Aorta (tissue), 5 donors: ENCODE measurements around the gene CRYAA. TPM values are rescaled to one million over a fixed set of nuclear protein-coding genes. Genes with fewer than 3 reads are reported as not detected.
A peak's percentile ranks its signal among the peaks of the same experiment; 100 is the strongest.
"Not testable (repeated sequence)": the region's sequence is repeated elsewhere in the genome, so short reads cannot be mapped to it uniquely, and the experiment has no call there.

Experiments used
- ATAC-seq: fragments of 200-7000 bp; cut with Tn5 transposase; one replicate; pipeline ENCODE4 v1.9.1; 2022; ENCODE audit warnings: moderate library complexity; ENCODE audit not compliant: low FRiP score
- DNase-seq, 2 donors: peaks; one replicate each; pipeline ENCODE4 v3.0.0-alpha.2; 2020
- H3K27ac ChIP-seq, 2 donors: one replicate each; pipeline ENCODE4 v1.5.1; 2013; ENCODE audit warnings: low read length in 2 of 2, mild to moderate bottlenecking in 2 of 2, moderate library complexity in 2 of 2, control low read depth in 1 of 2, inconsistent platforms in 1 of 2, low read depth in 1 of 2
- H3K27me3 ChIP-seq, 2 donors: one replicate each; pipeline ENCODE4 v1.6.1; 2013; ENCODE audit warnings: control low read depth in 1 of 2, low read length in 1 of 2, mild to moderate bottlenecking in 1 of 2, moderate library complexity in 1 of 2; ENCODE audit not compliant: insufficient read depth in 2 of 2, control insufficient read depth in 1 of 2
- H3K36me3 ChIP-seq, 2 donors: one replicate each; pipeline ENCODE4 v1.6.1; 2013; ENCODE audit warnings: control low read depth in 1 of 2, low read length in 1 of 2, mild to moderate bottlenecking in 1 of 2; ENCODE audit not compliant: insufficient read depth in 2 of 2, control insufficient read depth in 1 of 2
- H3K4me1 ChIP-seq, 2 donors: one replicate each; pipeline ENCODE4 v1.6.1; 2013; ENCODE audit warnings: low read length in 2 of 2, control low read depth in 1 of 2, mild to moderate bottlenecking in 1 of 2, moderate library complexity in 1 of 2; ENCODE audit not compliant: insufficient read depth in 2 of 2, control insufficient read depth in 1 of 2
- H3K4me3 ChIP-seq, 2 donors: one replicate each; pipeline ENCODE4 v1.5.1; 2013; ENCODE audit warnings: low read length in 2 of 2, control low read depth in 1 of 2, mild to moderate bottlenecking in 1 of 2
- H3K9me3 ChIP-seq: one replicate; pipeline ENCODE4 v1.6.1; 2013; ENCODE audit warnings: mild to moderate bottlenecking, low read length; ENCODE audit not compliant: control insufficient read depth
- WGBS, 2 donors: extraction: QIAGEN DNeasy Blood & Tissue Kit; methylation state at CpG; one replicate each; pipeline ENCODE4 v1.1.7; 2013; 5-methylcytosine and 5-hydroxymethylcytosine counted together
- intact Hi-C, 2 donors: fragments of 100-400 bp; cut with DNase I; formaldehyde crosslinking; loops; one replicate each; pipeline versions ENCODE4 v1.14.2 to v1.15.0; 2022
- polyA plus RNA-seq, 2 donors: library from polyadenylated mRNA; stranded (reverse); fragments of 200-250 nt; gene quantifications; one replicate each; pipeline ENCODE4 v1.2.3, GENCODE V29; 2013
- total RNA-seq, 2 donors: library from RNA; stranded (reverse); fragmentation: NEBNext Ultra II Directional; extraction: Animal tissue kit (Norgen Biotek cat#: 25700); gene quantifications; one replicate each; pipeline ENCODE4 v1.2.1, GENCODE V29; 2021
- donor health status: healthy with polysubstance abuse.
- donor health status: Bipolar disorder and iron deficiency.
- donor health status: DM: no; HTN: no; CAD: no.
- donor health status: DM: no; HTN: no; CAD: no.
- donor health status: DM: yes; HTN: yes; CAD: no.

Gene CRYAA
- total and polyA plus RNA-seq, 4 donors = not detected

DNA sequence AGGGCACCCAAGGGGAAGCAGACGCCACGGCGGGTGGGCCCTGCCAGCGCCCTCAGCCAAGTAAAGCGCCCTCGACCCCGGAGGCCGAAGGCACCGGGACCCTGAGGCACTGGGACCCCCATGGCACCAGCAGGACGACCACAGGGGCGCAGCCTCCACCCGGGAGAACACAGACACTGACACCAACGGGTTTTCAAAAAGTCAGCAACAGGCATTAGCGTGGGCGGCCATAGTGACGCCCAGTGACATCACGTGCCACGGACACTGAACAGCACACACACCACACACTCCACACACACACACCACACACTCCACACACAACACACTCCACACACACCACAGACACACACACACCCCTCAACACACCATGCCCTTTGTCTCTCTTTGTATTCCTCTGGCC, 4.6 kb downstream of the CRYAA start:
- intact Hi-C loops, H3K4me3 ChIP-seq, H3K27me3 ChIP-seq, H3K4me1 ChIP-seq, H3K27ac ChIP-seq, H3K36me3 ChIP-seq, H3K9me3 ChIP-seq, DNase-seq, ATAC-seq: not testable (repeated sequence)
- WGBS, 2 donors = 7 to 13% methylated on average over 3 to 9 of the region's 18 CpGs

DNA sequence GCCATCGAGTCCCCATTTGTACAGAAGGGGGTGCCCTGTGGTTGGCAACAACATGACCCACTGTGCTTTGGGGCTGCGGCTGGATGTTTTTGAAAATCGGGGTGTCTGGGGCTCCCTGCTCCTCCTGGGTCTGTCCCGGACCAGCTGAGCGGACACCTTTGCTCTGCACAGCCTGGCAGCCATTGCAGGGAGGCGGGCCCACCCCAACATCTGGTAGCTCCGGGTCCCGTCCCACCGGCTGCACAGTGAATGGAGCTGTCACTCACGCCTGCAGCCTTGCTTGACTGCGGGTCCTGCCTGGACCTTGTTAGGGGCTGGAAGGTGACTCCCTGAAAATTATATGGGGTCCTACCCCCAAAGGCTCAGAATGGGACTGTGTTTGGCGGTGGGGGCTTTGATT, 5.1 kb downstream of the CRYAA start:
- H3K9me3 ChIP-seq, H3K27me3 ChIP-seq, H3K4me3 ChIP-seq, H3K27ac ChIP-seq, ATAC-seq, H3K36me3 ChIP-seq, intact Hi-C loops, H3K4me1 ChIP-seq: not testable (repeated sequence)
- WGBS, 2 donors = 66 to 73% methylated on average over 5 to 8 of the region's 12 CpGs
- DNase-seq = peak in 1 of 2 donors; percentile 3

DNA sequence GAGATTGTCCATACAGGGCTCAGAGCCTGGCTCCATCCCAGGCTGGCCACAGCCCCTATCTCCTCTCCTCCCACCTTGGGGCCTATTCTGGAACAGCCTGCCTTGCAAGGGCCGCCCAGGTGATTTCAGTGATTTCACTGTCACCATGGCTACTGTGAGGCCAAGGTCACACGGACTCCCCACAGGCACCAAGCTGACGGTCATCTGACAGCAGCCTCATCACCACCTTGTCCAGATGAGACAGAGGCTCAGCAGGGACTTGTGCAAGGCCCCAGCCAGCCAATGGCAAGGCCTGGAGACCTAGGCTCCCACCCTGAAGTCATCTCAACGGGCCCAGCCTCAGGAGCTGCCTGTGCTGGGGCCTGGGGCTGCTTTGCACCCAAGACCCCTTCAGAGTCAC, 6.2 kb downstream of the CRYAA start:
- intact Hi-C loops, H3K27ac ChIP-seq, H3K27me3 ChIP-seq, H3K4me3 ChIP-seq, H3K36me3 ChIP-seq, H3K9me3 ChIP-seq, H3K4me1 ChIP-seq, DNase-seq, ATAC-seq: not testable (repeated sequence)
- WGBS, 2 donors = no CpG with 5 or more reads among the region's 4 CpGs

DNA sequence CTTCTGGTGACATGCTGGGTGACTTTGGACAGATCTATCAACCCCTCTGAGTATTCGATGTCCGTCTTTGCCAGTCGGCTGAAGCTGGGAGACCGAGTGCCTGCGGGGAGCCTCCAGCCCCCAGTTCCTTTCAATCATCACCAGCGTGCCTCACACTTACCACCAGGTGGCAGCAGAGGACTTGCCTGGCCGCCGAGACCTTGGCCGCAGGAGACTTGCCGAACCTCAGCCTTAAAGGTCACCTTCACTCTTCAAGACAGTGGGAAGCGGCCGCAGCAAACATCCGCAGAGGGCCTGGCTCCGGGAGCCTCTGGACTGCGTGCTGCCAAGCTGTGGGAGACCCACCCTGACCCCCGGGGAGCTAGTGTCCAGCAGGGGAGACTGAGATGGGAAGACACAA, 7.8 kb downstream of the CRYAA start:
- ATAC-seq = peak; percentile 89
- H3K4me1 ChIP-seq, intact Hi-C loops, H3K27me3 ChIP-seq, H3K4me3 ChIP-seq, H3K27ac ChIP-seq, H3K9me3 ChIP-seq, DNase-seq, H3K36me3 ChIP-seq: not testable (repeated sequence)
- WGBS, 2 donors = no CpG with 5 or more reads among the region's 16 CpGs

DNA sequence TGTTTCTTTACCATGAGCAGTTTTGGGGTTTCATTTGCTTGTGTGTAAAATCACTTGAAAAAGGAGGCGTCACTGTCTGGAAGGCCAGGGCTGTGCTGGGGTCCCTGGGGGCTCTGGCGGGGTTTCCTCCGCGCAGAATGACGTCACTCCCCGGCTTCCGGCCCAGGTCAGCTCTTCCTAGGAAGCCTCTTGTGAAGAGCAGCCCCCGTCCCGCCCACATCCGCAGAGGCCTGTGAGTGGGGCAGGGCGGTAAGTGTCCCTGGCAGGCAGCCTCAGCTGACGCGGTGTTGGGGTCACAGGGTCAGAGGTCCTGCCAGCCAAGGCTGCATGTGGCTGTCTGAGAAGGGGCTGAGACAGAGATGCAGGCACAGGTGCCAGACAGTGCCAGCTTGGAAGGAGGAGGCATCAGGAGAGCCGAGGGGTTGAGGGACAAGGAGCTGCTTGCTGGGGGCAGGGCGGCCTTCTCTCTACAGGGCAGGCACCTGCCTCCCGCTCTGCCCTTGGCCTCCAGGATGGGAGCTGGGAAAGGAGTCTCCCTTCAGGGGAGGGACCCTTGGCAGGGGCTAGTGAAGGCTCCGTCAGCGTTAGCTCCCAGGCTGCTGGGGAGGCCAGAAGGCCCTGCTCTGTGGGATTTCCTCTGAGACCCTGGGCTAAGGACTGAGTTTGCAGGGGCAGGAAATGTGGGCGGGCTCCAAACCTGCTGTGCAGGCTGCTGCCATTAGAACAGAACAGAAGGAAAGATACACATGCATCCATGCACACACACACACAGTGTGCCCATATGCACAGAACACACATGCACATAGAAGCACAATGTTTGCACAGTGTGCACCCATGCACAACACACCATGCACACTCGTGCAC, 8.5 kb downstream of the CRYAA start:
- peak; percentile 85 for ATAC-seq
- DNase-seq, H3K4me3 ChIP-seq, H3K27ac ChIP-seq, H3K4me1 ChIP-seq, intact Hi-C loops, H3K9me3 ChIP-seq, H3K36me3 ChIP-seq, H3K27me3 ChIP-seq: not testable (repeated sequence)
- WGBS, 2 donors = no CpG with 5 or more reads among the region's 20 CpGs

DNA sequence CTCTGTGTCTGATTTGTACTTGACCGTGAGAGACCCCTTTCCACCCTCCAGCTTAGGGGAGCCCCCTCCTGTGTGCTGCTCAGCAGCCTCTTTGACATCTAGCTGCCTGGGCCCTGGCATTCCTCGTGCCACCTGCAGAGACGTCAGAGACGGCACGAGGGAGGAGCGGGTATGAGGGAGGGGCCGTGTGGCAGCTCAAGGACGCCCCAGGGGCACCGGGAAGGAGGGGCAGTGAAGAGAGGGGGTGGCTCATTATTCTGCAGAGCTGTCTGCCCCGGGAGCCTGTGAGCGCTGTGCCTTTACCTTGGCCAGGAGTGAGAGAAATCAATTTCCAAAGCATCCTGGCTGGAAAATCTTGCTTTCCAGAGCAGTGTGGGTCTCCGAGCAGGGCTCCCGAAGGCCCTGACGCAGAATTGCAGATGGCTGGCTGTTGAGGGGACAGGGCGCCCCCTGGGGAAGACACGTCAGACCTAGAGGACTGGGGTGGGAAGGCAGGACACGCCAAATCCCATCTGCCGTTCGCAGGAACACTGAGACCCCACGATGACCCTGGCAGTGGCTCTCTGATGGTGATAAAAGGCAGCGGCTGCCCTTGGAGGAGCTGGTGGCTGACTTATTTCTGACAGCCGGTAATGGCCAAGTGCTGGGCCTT, 9.5 kb downstream of the CRYAA start:
- H3K27me3 ChIP-seq, H3K27ac ChIP-seq, H3K4me3 ChIP-seq, H3K36me3 ChIP-seq, H3K4me1 ChIP-seq, intact Hi-C loops, H3K9me3 ChIP-seq, DNase-seq, ATAC-seq: not testable (repeated sequence)
- no CpG with 5 or more reads among the region's 22 CpGs for WGBS, 2 donors

DNA sequence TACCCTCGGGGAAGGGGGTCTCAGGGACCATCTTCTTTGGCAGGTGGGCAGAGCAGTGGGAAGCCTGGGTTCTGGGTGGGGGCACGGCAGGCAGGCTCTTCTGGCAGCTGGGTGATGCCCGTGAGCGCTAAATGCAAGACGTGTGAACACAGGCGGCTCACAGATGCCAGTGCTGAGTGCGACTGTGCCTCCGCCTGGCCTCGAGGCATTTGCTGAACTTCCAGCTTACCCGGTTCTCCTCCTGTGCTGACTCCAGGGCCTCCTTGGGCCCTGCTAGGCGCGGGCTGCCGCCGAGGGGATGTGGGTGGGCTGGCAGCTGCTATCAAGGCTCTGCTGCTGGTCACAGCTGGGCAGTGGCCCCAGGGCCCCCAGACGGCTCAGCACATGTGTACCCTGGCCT, 12.2 kb downstream of the CRYAA start:
- H3K9me3 ChIP-seq, H3K4me3 ChIP-seq, DNase-seq, ATAC-seq, H3K36me3 ChIP-seq, H3K4me1 ChIP-seq, H3K27me3 ChIP-seq, H3K27ac ChIP-seq, intact Hi-C loops: not testable (repeated sequence)
- whole genome bisulfite sequencing, 2 donors = no CpG with 5 or more reads among the region's 15 CpGs

DNA sequence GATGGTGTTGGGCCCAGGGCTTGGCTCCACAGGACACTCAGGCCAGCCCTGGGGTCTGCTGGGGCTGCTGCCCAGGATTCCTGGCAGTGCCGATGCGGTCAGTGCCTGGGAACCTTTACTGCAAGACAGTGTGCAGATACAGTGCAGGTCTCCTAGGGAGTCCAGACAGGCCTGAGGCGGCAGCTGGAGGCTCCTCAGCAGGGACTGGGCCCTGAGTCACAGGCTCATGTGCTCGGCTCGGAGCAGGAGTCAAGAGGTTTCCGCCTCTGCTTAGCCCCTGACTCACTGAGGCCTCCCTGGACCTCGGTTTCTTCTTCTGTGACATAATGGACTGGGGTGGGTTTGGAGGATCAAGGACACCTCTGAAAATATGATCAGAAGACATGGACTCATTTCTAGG, 18.5 kb downstream of the CRYAA start:
- 88% methylated on average over 1 of the region's 7 CpGs; no CpG with 5 or more reads in 1 of the 2 donors for WGBS, 2 donors
- H3K27ac ChIP-seq, intact Hi-C loops, H3K27me3 ChIP-seq, H3K36me3 ChIP-seq, H3K4me3 ChIP-seq, H3K4me1 ChIP-seq, DNase-seq, H3K9me3 ChIP-seq, ATAC-seq: not testable (repeated sequence)

DNA sequence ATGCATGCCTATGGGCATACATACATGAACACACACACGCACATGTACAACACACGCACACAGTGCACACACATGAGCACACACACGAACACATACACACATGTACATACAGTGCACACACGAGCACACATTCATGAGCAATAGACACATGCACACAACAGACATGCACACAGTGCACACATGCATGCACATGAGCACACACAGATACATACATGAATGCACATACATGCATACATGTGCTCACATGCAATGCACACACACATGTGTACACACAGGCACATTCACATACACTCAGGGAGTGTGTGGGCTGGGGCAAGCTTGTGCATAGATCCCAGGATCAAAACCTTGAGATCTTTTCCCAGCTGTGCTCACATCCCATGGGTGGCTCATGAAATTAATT, 18.9 kb downstream of the CRYAA start:
- no peak for ATAC-seq
- intact Hi-C loops = no loop called here
- Histone ChIP-seq H3K36me3 (no peaks in the 10 kb centered on the region), H3K4me3 (no peak overlapping the region), H3K9me3 (no peaks in the 10 kb centered on the region), H3K27ac (no peak overlapping the region), H3K4me1 (no peaks in the 10 kb centered on the region), H3K27me3 (no peaks in the 10 kb centered on the region)
- 96 to 100% methylated on average over 4 of the region's 4 CpGs for WGBS, 2 donors
- no peak for DNase-seq
